HEK293T (cell line): ENCODE results near the gene MAML2.
A peak's percentile ranks its signal among the peaks of the same experiment; 100 is the strongest.

ENCODE experiments used
- CTCF ChIA-PET: fragments of 350-600 bp; formaldehyde crosslinking; extraction: SDS; loops from one replicate; lab custom pipeline; 2021; ENCODE audit warnings: antibody characterized with exemption, inconsistent platforms; lab: Yijun Ruan, JAX
- POLR2A ChIA-PET: fragments of 350-600 bp; formaldehyde crosslinking; extraction: SDS; loops from one replicate; lab custom pipeline; 2020; ENCODE audit warnings: antibody characterized with exemption, inconsistent platforms; lab: Yijun Ruan, JAX
- DNase-seq: peaks from one replicate; pipeline ENCODE4 v3.0.0; 2012; ENCODE audit warnings: mixed read lengths; ENCODE audit errors: extremely low spot score
- ARNT ChIP-seq: fragments of 450-650 bp; IDR thresholded peaks from 2 replicates; pipeline ENCODE4 v1.6.1; 2017; ENCODE audit warnings: mild to moderate bottlenecking
- BHLHE40 ChIP-seq: fragments of 450-650 bp; IDR thresholded peaks from 2 replicates; pipeline ENCODE4 v1.6.1; 2016; ENCODE audit warnings: mild to moderate bottlenecking, moderate library complexity, borderline replicate concordance
- CTBP1 ChIP-seq: fragments of 450-650 bp; IDR thresholded peaks from 2 replicates; pipeline ENCODE4 v1.6.1; 2016; ENCODE audit warnings: borderline replicate concordance
- ELF4 ChIP-seq: fragments of 450-650 bp; IDR thresholded peaks from 2 replicates; pipeline ENCODE4 v1.6.1; 2017; ENCODE audit warnings: antibody characterized with exemption
- FOXA1 ChIP-seq: fragments of 450-650 bp; IDR thresholded peaks from 2 replicates; pipeline ENCODE4 v1.6.1; 2016; ENCODE audit warnings: mild to moderate bottlenecking
- FOXK2 ChIP-seq: fragments of 450-650 bp; IDR thresholded peaks from 2 replicates; pipeline ENCODE4 v1.6.1; 2016; ENCODE audit warnings: mild to moderate bottlenecking
- FOXM1 ChIP-seq: fragments of 450-650 bp; IDR thresholded peaks from 2 replicates; pipeline ENCODE4 v1.6.1; 2017; ENCODE audit warnings: mild to moderate bottlenecking, borderline replicate concordance
- HDGF ChIP-seq: fragments of 450-650 bp; IDR thresholded peaks from 2 replicates; pipeline ENCODE4 v1.6.1; 2017; ENCODE audit warnings: antibody characterized with exemption, borderline replicate concordance
- L3MBTL2 ChIP-seq: fragments of 450-650 bp; conservative IDR thresholded peaks from 2 replicates; pipeline ENCODE4 v1.6.1; 2016; ENCODE audit warnings: mild to moderate bottlenecking
- LEF1 ChIP-seq: fragments of 450-650 bp; IDR thresholded peaks from 2 replicates; pipeline ENCODE4 v1.6.1; 2017; ENCODE audit warnings: mild to moderate bottlenecking, borderline replicate concordance
- NFRKB ChIP-seq: fragments of 450-650 bp; IDR thresholded peaks from 2 replicates; pipeline ENCODE4 v1.6.1; 2016; ENCODE audit warnings: mild to moderate bottlenecking, moderate library complexity
- PKNOX1 ChIP-seq: fragments of 450-650 bp; IDR thresholded peaks from 2 replicates; pipeline ENCODE4 v1.6.1; 2016
- SP1 ChIP-seq: fragments of 450-650 bp; IDR thresholded peaks from 2 replicates; pipeline ENCODE4 v1.6.1; 2017
- SUZ12 ChIP-seq: fragments of 450-650 bp; IDR thresholded peaks from 2 replicates; pipeline ENCODE4 v1.6.1; 2016; ENCODE audit warnings: mild to moderate bottlenecking
- TARDBP ChIP-seq: fragments of 450-650 bp; IDR thresholded peaks from 2 replicates; pipeline ENCODE4 v1.6.1; 2016
- ZNF384 ChIP-seq: fragments of 450-650 bp; IDR thresholded peaks from 2 replicates; pipeline ENCODE4 v1.6.1; 2016

MAML2 gene

GRCh38 chr11:96328395-96329010 is 14.5 kb downstream of the MAML2 start:
- ChIA-PET CTCF (interaction anchor here (0.6 to 0.8 kb wide), 2 partner anchors 9 to 264 kb away, joined by 3 to 4 read pairs; no protein-coding TSS in a partner anchor), POLR2A (interaction anchor here (0.8 to 1.0 kb wide), 2 partner anchors 21 to 85 kb away, joined by 3 to 4 read pairs; no protein-coding TSS in a partner anchor)
- DNase-seq, result no peak
- TF ChIP-seq FOXK2, result no peak
- TF ChIP-seq PKNOX1, result peak; percentile 49

DNA sequence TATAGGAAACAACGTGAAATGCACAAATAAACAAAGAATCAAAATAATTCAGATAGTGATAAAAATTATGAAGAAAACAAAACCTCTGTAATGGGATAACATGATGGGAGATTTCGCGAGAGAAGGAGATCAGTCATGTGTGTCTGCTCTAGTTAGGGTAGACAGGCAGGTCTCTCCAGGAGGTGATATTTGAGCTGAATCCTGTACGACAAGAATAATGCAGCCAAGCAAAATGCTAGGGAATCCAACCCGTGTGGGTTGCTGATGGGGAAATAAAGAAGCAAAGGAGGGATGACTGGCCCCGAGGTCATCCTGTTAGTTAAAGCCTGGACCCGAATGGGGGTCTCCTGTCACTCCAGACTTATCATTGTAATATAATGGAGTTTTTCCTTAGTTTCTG is 16.0 kb downstream of the MAML2 start:
- CTCF ChIA-PET, result no interaction called here
- POLR2A ChIA-PET, result no interaction called here

GRCh38 chr11:96324912-96325311 is 18.1 kb downstream of the MAML2 start:
- TF ChIP-seq FOXM1 (no peak), FOXA1 (no peak), TARDBP (no peak)
- POLR2A ChIA-PET, result no interaction called here
- CTCF ChIA-PET, result interaction anchor here (0.8 kb wide), 1 partner anchor 18 kb away, joined by 3 read pairs; the partner anchor contains the start of gene MAML2
- DNase-seq, result no peak

More for the DNA sequence above, 16.0 kb downstream of the MAML2 start:
- no peak for DNase-seq
- TF ChIP-seq PKNOX1 (peak; percentile 26; the same call in 1 of the 2 replicates), BHLHE40 (no peak)

DNA sequence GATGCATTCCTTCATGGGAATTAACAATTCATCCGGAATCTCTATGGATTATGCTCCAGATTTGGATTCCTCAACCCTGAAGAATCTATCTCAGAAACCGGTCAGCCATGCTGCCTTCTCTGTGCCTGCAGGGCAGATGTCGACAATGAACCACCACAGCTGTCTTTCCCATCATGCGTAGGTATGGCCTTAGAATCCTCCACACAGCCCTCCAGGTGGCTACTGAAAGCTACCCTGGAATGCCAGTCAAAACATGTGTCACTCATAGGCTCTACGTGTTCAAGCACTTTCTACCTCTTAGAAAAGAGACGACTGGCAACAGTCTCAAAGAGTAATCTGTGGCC is 19.4 kb downstream of the MAML2 start:
- no peak for DNase-seq
- ChIA-PET CTCF (no interaction called here), POLR2A (no interaction called here)
- no peak for TF ChIP-seq ZNF384

DNA sequence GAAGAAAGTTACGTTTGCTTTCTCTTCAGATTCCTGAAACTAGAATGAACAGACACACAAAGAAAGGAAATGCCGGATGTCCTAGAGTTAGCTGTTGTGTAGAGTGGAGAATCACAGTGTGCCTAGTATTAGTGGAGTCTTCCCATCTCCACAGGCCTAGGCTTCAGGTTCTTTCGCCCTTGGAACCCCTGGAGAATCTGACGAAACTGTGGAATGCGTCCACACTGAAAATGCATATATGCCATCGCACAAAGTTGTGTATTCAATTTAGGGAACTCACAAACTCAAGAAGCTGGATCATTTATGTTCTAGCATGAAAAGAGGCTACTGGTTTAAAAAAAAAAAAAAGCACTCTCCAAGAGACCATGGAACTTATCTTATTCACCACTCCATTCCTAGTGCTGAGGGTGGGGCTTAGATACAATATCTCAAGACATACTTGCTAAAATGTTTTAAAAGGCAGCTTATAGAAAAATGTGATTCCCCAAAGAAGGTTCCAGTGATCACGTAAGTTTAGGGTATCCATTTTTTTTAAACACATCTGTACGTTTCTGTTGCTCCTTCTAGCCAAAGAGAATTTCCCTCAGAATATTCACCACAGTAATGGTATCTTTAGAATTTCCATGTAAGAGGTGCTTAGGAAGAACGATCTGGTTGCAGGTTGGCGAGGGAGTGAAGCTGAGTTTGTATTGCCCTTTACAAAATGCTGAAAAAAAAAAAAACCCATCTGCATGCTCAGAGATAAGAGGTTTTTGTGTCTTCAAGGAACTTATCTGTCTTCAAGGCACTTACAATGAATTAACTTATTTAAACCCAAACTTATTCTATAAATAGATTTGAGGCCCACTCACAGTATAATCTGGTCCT is 20.0 kb downstream of the MAML2 start:
- ChIA-PET CTCF (no interaction called here), POLR2A (no interaction called here)
- DNase-seq, result no peak
- TF ChIP-seq BHLHE40 (no peak), LEF1 (no peak), ELF4 (no peak), FOXK2 (no peak), PKNOX1 (no peak), TARDBP (no peak), ARNT (no peak), ZNF384 (no peak), NFRKB (no peak)

- ChIA-PET POLR2A (no interaction called here), CTCF (no interaction called here)
- TF ChIP-seq TARDBP (no peak), NFRKB (no peak), FOXA1 (no peak), PKNOX1 (no peak), CTBP1 (no peak), HDGF (no peak), FOXK2 (no peak), BHLHE40 (no peak), ARNT (no peak), SUZ12 (no peak), LEF1 (no peak), ZNF384 (no peak), SP1 (no peak), ELF4 (no peak), L3MBTL2 (no peak), FOXM1 (no peak)
- no peak for DNase-seq
Measured at GRCh38 chr11:96321091-96321490, 21.9 kb downstream of the MAML2 start.
